Suprapubic skin (tissue), 4 donors: ENCODE data around the gene PRKAG3.

Experiments used
- CTCF ChIP-seq, 2 donors: fragments of 200-600 bp in 1 of 2; fragments of 450-650 bp in 1 of 2; sonication (generic) in 1 of 2; IDR thresholded peaks; one replicate each; pipeline ENCODE4 v1.5.1; 2016 to 2019; ENCODE audit warnings: antibody characterized with exemption in 2 of 2, mild to moderate bottlenecking in 1 of 2, moderate library complexity in 1 of 2
- POLR2A ChIP-seq, 2 donors: fragments of 450-650 bp; IDR thresholded peaks; one replicate each; pipeline ENCODE4 v1.6.1; 2017; ENCODE audit warnings: antibody characterized with exemption in 2 of 2, mild to moderate bottlenecking in 2 of 2, moderate library complexity in 2 of 2
- POLR2AphosphoS5 ChIP-seq, 3 donors: sonication (generic); formaldehyde crosslinking; IDR thresholded peaks; one replicate each; pipeline ENCODE4 v1.6.1; 2017; ENCODE audit warnings: antibody characterized with exemption in 3 of 3

- TF ChIP-seq CTCF (IDR thresholded peaks at IDR 0.05) = no peak
- TF ChIP-seq POLR2AphosphoS5 (IDR thresholded peaks at IDR 0.05) = no peak
- TF ChIP-seq POLR2A (IDR thresholded peaks at IDR 0.05) = no peak
These were observed 40.0 kb upstream of the PRKAG3 start for GRCh38 chr2:218871345-218872302.
